ENCODE results near the gene CPEB2.

GRCh38 chr4:15037923-15038541, 35.8 kb downstream of the CPEB2 start:
- TF ChIP-seq, protein P1, sequence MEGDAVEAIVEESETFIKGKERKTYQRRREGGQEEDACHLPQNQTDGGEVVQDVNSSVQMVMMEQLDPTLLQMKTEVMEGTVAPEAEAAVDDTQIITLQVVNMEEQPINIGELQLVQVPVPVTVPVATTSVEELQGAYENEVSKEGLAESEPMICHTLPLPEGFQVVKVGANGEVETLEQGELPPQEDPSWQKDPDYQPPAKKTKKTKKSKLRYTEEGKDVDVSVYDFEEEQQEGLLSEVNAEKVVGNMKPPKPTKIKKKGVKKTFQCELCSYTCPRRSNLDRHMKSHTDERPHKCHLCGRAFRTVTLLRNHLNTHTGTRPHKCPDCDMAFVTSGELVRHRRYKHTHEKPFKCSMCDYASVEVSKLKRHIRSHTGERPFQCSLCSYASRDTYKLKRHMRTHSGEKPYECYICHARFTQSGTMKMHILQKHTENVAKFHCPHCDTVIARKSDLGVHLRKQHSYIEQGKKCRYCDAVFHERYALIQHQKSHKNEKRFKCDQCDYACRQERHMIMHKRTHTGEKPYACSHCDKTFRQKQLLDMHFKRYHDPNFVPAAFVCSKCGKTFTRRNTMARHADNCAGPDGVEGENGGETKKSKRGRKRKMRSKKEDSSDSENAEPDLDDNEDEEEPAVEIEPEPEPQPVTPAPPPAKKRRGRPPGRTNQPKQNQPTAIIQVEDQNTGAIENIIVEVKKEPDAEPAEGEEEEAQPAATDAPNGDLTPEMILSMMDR (IDR thresholded peaks at IDR 0.05), result no peak
- TF ChIP-seq POLR2A (IDR thresholded peaks at IDR 0.05), result no peak
